GM23338 (cell line): ENCODE results near the gene REEP6.

Experiments
- CREB1 ChIP-seq: fragments of 250-450 bp; sonication (Bioruptor Pico); IDR thresholded peaks from 2 replicates; pipeline ENCODE4 v1.5.0; 2020; ENCODE audit warnings: low read depth, mild to moderate bottlenecking, moderate library complexity
- EZH2 ChIP-seq: fragments of 200-600 bp; sonication (generic); IDR thresholded peaks from one replicate; pipeline ENCODE4 v1.8.0; 2017; ENCODE audit warnings: antibody characterized with exemption, mild to moderate bottlenecking, low read depth; ENCODE audit not compliant: unreplicated experiment
- EZH2phosphoT487 ChIP-seq: fragments of 200-600 bp; sonication (generic); IDR thresholded peaks from one replicate; pipeline ENCODE4 v1.8.1; 2018; ENCODE audit warnings: antibody characterized with exemption; ENCODE audit not compliant: unreplicated experiment
- JUNB ChIP-seq: IDR thresholded peaks from one replicate; pipeline ENCODE4 v1.6.1; 2016; ENCODE audit warnings: antibody characterized with exemption; ENCODE audit not compliant: unreplicated experiment
- NANOG ChIP-seq: IDR thresholded peaks from 2 replicates; pipeline ENCODE4 v1.6.1; 2016; ENCODE audit warnings: antibody characterized with exemption, borderline replicate concordance
- POLR2AphosphoS5 ChIP-seq: IDR thresholded peaks from 2 replicates; pipeline ENCODE4 v1.6.1; 2016; ENCODE audit warnings: antibody characterized with exemption, low read depth
- STAT1 ChIP-seq: IDR thresholded peaks from one replicate; pipeline ENCODE4 v1.6.1; 2016; ENCODE audit warnings: antibody characterized with exemption; ENCODE audit not compliant: unreplicated experiment
- ZNF331 ChIP-seq: fragments of 250-450 bp; sonication (Bioruptor Pico); IDR thresholded peaks from 2 replicates; pipeline ENCODE4 v1.5.0; 2020; ENCODE audit warnings: low read depth, mild to moderate bottlenecking, moderate library complexity
- TF ChIP-seq, protein P1 (sequence below), 2 experiments: fragments of 200-600 bp in 1 of 2; sonication (generic) in 1 of 2; conservative IDR thresholded peaks; 2 replicates each; pipeline versions ENCODE4 v1.5.1 to v1.6.1; 2016 to 2017; ENCODE audit warnings: antibody characterized with exemption in 2 of 2, low read depth in 2 of 2, mild to moderate bottlenecking in 2 of 2, moderate library complexity in 1 of 2
- TF ChIP-seq, protein P2 (sequence below): IDR thresholded peaks from one replicate; pipeline ENCODE4 v1.6.1; 2018; ENCODE audit warnings: antibody characterized with exemption; ENCODE audit not compliant: unreplicated experiment
- TF ChIP-seq, protein P3 (sequence below): IDR thresholded peaks from 2 replicates; pipeline ENCODE4 v1.6.1; 2016; ENCODE audit warnings: antibody characterized with exemption
- TF ChIP-seq, protein P4 (sequence below): fragments of 250-450 bp; sonication (Bioruptor Pico); IDR thresholded peaks from 2 replicates; pipeline ENCODE4 v1.5.0; 2020; ENCODE audit warnings: mild to moderate bottlenecking, moderate library complexity

DNA sequence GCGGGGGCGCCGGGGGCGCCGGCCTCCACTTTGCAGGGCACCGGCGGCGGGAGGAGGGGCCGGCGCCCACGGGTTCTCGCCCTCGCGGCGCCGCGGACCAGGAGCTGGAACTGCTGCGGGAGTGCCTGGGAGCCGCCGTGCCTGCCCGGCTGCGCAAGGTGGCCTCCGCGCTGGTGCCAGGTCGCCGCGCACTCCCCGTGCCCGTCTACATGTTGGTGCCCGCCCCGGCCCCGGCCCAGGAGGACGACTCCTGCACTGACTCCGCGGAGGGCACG lies 23.8 kb upstream of the REEP6 start:
- TF ChIP-seq, protein P1, sequence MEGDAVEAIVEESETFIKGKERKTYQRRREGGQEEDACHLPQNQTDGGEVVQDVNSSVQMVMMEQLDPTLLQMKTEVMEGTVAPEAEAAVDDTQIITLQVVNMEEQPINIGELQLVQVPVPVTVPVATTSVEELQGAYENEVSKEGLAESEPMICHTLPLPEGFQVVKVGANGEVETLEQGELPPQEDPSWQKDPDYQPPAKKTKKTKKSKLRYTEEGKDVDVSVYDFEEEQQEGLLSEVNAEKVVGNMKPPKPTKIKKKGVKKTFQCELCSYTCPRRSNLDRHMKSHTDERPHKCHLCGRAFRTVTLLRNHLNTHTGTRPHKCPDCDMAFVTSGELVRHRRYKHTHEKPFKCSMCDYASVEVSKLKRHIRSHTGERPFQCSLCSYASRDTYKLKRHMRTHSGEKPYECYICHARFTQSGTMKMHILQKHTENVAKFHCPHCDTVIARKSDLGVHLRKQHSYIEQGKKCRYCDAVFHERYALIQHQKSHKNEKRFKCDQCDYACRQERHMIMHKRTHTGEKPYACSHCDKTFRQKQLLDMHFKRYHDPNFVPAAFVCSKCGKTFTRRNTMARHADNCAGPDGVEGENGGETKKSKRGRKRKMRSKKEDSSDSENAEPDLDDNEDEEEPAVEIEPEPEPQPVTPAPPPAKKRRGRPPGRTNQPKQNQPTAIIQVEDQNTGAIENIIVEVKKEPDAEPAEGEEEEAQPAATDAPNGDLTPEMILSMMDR (conservative IDR thresholded peaks at IDR 0.05; ENCODE audit: low read depth in 2 of 2), result no peak
- TF ChIP-seq POLR2AphosphoS5 (no peak; the same call in 1 of the 2 replicates), EZH2phosphoT487 (no peak), EZH2 (no peak), CREB1 (CRISPR knock-in tag) (no peak), STAT1 (no peak), ZNF331 (no peak), NANOG (no peak), JUNB (no peak)
- TF ChIP-seq, protein P2, sequence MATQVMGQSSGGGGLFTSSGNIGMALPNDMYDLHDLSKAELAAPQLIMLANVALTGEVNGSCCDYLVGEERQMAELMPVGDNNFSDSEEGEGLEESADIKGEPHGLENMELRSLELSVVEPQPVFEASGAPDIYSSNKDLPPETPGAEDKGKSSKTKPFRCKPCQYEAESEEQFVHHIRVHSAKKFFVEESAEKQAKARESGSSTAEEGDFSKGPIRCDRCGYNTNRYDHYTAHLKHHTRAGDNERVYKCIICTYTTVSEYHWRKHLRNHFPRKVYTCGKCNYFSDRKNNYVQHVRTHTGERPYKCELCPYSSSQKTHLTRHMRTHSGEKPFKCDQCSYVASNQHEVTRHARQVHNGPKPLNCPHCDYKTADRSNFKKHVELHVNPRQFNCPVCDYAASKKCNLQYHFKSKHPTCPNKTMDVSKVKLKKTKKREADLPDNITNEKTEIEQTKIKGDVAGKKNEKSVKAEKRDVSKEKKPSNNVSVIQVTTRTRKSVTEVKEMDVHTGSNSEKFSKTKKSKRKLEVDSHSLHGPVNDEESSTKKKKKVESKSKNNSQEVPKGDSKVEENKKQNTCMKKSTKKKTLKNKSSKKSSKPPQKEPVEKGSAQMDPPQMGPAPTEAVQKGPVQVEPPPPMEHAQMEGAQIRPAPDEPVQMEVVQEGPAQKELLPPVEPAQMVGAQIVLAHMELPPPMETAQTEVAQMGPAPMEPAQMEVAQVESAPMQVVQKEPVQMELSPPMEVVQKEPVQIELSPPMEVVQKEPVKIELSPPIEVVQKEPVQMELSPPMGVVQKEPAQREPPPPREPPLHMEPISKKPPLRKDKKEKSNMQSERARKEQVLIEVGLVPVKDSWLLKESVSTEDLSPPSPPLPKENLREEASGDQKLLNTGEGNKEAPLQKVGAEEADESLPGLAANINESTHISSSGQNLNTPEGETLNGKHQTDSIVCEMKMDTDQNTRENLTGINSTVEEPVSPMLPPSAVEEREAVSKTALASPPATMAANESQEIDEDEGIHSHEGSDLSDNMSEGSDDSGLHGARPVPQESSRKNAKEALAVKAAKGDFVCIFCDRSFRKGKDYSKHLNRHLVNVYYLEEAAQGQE, result no peak
- TF ChIP-seq, protein P3, sequence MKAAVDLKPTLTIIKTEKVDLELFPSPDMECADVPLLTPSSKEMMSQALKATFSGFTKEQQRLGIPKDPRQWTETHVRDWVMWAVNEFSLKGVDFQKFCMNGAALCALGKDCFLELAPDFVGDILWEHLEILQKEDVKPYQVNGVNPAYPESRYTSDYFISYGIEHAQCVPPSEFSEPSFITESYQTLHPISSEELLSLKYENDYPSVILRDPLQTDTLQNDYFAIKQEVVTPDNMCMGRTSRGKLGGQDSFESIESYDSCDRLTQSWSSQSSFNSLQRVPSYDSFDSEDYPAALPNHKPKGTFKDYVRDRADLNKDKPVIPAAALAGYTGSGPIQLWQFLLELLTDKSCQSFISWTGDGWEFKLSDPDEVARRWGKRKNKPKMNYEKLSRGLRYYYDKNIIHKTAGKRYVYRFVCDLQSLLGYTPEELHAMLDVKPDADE, result no peak
- TF ChIP-seq, protein P4, sequence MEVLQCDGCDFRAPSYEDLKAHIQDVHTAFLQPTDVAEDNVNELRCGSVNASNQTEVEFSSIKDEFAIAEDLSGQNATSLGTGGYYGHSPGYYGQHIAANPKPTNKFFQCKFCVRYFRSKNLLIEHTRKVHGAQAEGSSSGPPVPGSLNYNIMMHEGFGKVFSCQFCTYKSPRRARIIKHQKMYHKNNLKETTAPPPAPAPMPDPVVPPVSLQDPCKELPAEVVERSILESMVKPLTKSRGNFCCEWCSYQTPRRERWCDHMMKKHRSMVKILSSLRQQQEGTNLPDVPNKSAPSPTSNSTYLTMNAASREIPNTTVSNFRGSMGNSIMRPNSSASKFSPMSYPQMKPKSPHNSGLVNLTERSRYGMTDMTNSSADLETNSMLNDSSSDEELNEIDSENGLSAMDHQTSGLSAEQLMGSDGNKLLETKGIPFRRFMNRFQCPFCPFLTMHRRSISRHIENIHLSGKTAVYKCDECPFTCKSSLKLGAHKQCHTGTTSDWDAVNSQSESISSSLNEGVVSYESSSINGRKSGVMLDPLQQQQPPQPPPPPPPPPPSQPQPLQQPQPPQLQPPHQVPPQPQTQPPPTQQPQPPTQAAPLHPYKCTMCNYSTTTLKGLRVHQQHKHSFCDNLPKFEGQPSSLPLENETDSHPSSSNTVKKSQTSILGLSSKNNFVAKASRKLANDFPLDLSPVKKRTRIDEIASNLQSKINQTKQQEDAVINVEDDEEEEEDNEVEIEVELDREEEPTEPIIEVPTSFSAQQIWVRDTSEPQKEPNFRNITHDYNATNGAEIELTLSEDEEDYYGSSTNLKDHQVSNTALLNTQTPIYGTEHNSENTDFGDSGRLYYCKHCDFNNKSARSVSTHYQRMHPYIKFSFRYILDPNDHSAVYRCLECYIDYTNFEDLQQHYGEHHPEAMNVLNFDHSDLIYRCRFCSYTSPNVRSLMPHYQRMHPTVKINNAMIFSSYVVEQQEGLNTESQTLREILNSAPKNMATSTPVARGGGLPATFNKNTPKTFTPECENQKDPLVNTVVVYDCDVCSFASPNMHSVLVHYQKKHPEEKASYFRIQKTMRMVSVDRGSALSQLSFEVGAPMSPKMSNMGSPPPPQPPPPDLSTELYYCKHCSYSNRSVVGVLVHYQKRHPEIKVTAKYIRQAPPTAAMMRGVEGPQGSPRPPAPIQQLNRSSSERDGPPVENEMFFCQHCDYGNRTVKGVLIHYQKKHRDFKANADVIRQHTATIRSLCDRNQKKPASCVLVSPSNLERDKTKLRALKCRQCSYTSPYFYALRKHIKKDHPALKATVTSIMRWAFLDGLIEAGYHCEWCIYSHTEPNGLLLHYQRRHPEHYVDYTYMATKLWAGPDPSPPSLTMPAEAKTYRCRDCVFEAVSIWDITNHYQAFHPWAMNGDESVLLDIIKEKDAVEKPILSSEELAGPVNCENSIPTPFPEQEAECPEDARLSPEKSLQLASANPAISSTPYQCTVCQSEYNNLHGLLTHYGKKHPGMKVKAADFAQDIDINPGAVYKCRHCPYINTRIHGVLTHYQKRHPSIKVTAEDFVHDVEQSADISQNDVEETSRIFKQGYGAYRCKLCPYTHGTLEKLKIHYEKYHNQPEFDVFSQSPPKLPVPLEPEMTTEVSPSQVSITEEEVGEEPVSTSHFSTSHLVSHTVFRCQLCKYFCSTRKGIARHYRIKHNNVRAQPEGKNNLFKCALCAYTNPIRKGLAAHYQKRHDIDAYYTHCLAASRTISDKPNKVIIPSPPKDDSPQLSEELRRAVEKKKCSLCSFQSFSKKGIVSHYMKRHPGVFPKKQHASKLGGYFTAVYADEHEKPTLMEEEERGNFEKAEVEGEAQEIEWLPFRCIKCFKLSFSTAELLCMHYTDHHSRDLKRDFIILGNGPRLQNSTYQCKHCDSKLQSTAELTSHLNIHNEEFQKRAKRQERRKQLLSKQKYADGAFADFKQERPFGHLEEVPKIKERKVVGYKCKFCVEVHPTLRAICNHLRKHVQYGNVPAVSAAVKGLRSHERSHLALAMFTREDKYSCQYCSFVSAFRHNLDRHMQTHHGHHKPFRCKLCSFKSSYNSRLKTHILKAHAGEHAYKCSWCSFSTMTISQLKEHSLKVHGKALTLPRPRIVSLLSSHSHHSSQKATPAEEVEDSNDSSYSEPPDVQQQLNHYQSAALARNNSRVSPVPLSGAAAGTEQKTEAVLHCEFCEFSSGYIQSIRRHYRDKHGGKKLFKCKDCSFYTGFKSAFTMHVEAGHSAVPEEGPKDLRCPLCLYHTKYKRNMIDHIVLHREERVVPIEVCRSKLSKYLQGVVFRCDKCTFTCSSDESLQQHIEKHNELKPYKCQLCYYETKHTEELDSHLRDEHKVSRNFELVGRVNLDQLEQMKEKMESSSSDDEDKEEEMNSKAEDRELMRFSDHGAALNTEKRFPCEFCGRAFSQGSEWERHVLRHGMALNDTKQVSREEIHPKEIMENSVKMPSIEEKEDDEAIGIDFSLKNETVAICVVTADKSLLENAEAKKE (CRISPR knock-in tag), result no peak
